K562 (cell line): ENCODE results near the gene PHF20. TPM values are rescaled to one million over a fixed set of nuclear protein-coding genes. Genes with fewer than 3 reads are reported as not detected.

Experiments used
- ATAC-seq: fragments of 200-7000 bp; cut with Tn5 transposase; 3 replicates; pipeline ENCODE4 v1.9.1; 2020; ENCODE audit warnings: moderate library complexity
- BruUV-seq: library from RNA; stranded (reverse); fragments of 400-500 nt; replicated peaks from 2 replicates; lab custom pipeline; 2021; lab: Mats Ljungman, UMichigan
- CTCF ChIA-PET: fragments of 300-600 bp; formaldehyde crosslinking; extraction: SDS; loops from one replicate; lab custom pipeline; 2021; ENCODE audit warnings: low intra/inter-chr PET ratio; lab: Yijun Ruan, JAX
- POLR2A ChIA-PET: fragments of 300-600, 350-650 bp; sonication (Branson Sonifier 250); formaldehyde crosslinking; extraction: SDS; loops from one replicate; lab custom pipeline; 2021; ENCODE audit warnings: antibody characterized with exemption, inconsistent platforms; lab: Yijun Ruan, JAX
- DNase-seq, 4 experiments: peaks; one replicate each; pipeline versions ENCODE4 v3.0.0 to v3.0.0-alpha.2; 2011 to 2018; ENCODE audit warnings: low spot score in 3 of 4, mixed read lengths in 3 of 4; ENCODE audit errors: extremely low read depth in 1 of 4
- FAIRE-seq: peaks from 2 replicates; lab custom pipeline; 2011; peaks lifted over from hg19 to GRCh38; lab: Jason Lieb, UNC
- H2AFZ ChIP-seq: 2 replicates; pipeline ENCODE4 v1.6.0; 2011; ENCODE audit warnings: low read depth, low read length, control low read depth, inconsistent platforms
- H3K27ac ChIP-seq: fragments of 200-600 bp; 3 replicates; pipeline ENCODE4 v1.8.0; 2011; ENCODE audit warnings: low read depth, mild to moderate bottlenecking, control low read depth, inconsistent platforms, low read length, moderate library complexity, mixed read lengths; ENCODE audit errors: extremely low read depth
- H3K27me3 ChIP-seq, 2 experiments: fragments of 300-600 bp in 1 of 2; 2 replicates in 1 of 2; 3 replicates in 1 of 2; pipeline versions ENCODE4 v1.6.0 to v1.8.0; 2011; ENCODE audit warnings: inconsistent platforms in 2 of 2, low read length in 2 of 2, mild to moderate bottlenecking in 1 of 2, mixed read lengths in 1 of 2, moderate library complexity in 1 of 2; ENCODE audit not compliant: control insufficient read depth in 2 of 2, insufficient read depth in 2 of 2
- H3K36me3 ChIP-seq: fragments of 300-600 bp; 3 replicates; pipeline ENCODE4 v1.8.0; 2011; ENCODE audit warnings: mild to moderate bottlenecking, low read length, inconsistent platforms; ENCODE audit not compliant: control insufficient read depth, insufficient read depth
- H3K4me1 ChIP-seq, 2 experiments: fragments of 200-600 bp in 1 of 2; replicated peaks in 1 of 2; 2 replicates in 1 of 2; 3 replicates in 1 of 2; pipeline versions ENCODE4 v1.5.1 to v1.8.0; 2011; ENCODE audit warnings: inconsistent platforms in 2 of 2, low read length in 2 of 2, mild to moderate bottlenecking in 1 of 2, mixed read lengths in 1 of 2, moderate library complexity in 1 of 2; ENCODE audit not compliant: control insufficient read depth in 2 of 2, insufficient read depth in 2 of 2
- H3K4me2 ChIP-seq: 2 replicates; pipeline ENCODE4 v1.6.1; 2011; ENCODE audit warnings: low read length, control low read depth, inconsistent platforms, mixed read lengths; ENCODE audit not compliant: insufficient read depth
- H3K4me3 ChIP-seq: fragments of 200-600 bp; sonication (generic), shearing (Covaris generic); 2 replicates; pipeline ENCODE4 v1.5.1; 2016; ENCODE audit warnings: control low read depth, inconsistent platforms
- H3K79me2 ChIP-seq: fragments of 200-600 bp; 3 replicates; pipeline ENCODE4 v1.8.0; 2011; ENCODE audit warnings: low read length, inconsistent platforms; ENCODE audit not compliant: control insufficient read depth, insufficient read depth
- H3K9ac ChIP-seq, 2 experiments: 2 replicates each; pipeline versions ENCODE4 v1.6.0 to v1.6.1; 2011; ENCODE audit warnings: low read depth in 2 of 2, low read length in 2 of 2, control low read depth in 1 of 2, inconsistent platforms in 1 of 2, mild to moderate bottlenecking in 1 of 2, mixed read lengths in 1 of 2; ENCODE audit not compliant: insufficient read depth in 1 of 2
- H3K9me1 ChIP-seq: one replicate; pipeline ENCODE4 v1.6.0; 2011; ENCODE audit warnings: inconsistent platforms, mild to moderate bottlenecking, low read length, moderate library complexity; ENCODE audit not compliant: control insufficient read depth, insufficient read depth
- H3K9me3 ChIP-seq: replicated peaks from 2 replicates; pipeline ENCODE4 v1.5.1; 2011; ENCODE audit warnings: low read depth, low read length, inconsistent platforms; ENCODE audit not compliant: control insufficient read depth, insufficient read depth
- H4K20me1 ChIP-seq: replicated peaks from 2 replicates; pipeline ENCODE4 v1.6.1; 2011; ENCODE audit warnings: low read length, inconsistent platforms, mixed read lengths; ENCODE audit not compliant: control insufficient read depth, insufficient read depth
- DPF2 ChIP-seq: fragments of 450-650 bp; IDR thresholded peaks from 2 replicates; pipeline ENCODE4 v1.6.1; 2016
- E2F6 ChIP-seq, 2 experiments: IDR thresholded peaks; 2 replicates each; pipeline ENCODE4 v1.6.1; 2011; ENCODE audit warnings: borderline replicate concordance in 1 of 2, control low read depth in 1 of 2, low read depth in 1 of 2, low read length in 1 of 2, mild to moderate bottlenecking in 1 of 2, mixed read lengths in 1 of 2, moderate library complexity in 1 of 2; ENCODE audit not compliant: insufficient read depth in 1 of 2, insufficient read length in 1 of 2, poor library complexity in 1 of 2, severe bottlenecking in 1 of 2; ENCODE audit errors: extremely low read depth in 1 of 2
- GABPA ChIP-seq: fragments of 200-800 bp; sonication (Bioruptor generic); conservative IDR thresholded peaks from 2 replicates; pipeline ENCODE4 v1.6.1; 2016; ENCODE audit warnings: low read depth, missing genetic modification characterization, missing compliant biosample characterization
- HMG20A ChIP-seq: fragments of 450-650 bp; formaldehyde crosslinking; conservative IDR thresholded peaks from 2 replicates; pipeline ENCODE4 v1.4.0; 2020; ENCODE audit warnings: mild to moderate bottlenecking, mixed read lengths
- ID3 ChIP-seq, 2 experiments: fragments of 250-450 bp in 1 of 2; fragments of 450-650 bp in 1 of 2; sonication (Bioruptor Pico) in 1 of 2; IDR thresholded peaks; 2 replicates each; pipeline versions ENCODE4 v1.6.1 to v1.8.0; 2016 to 2021; ENCODE audit warnings: mild to moderate bottlenecking in 2 of 2, moderate library complexity in 2 of 2, missing compliant biosample characterization in 1 of 2, missing genetic modification characterization in 1 of 2
- PCBP2 ChIP-seq: fragments of 200-400 bp; formaldehyde crosslinking; IDR thresholded peaks from 2 replicates; pipeline ENCODE4 v1.6.1; 2018; ENCODE audit warnings: low read length, low read depth, mild to moderate bottlenecking, moderate library complexity; ENCODE audit not compliant: poor library complexity, severe bottlenecking
- PRMT5 ChIP-seq: sonication (generic); formaldehyde crosslinking; IDR thresholded peaks from 2 replicates; pipeline ENCODE4 v1.5.0; 2020; ENCODE audit warnings: missing genetic modification reagents
- PYGO2 ChIP-seq: fragments of 450-650 bp; IDR thresholded peaks from 2 replicates; pipeline ENCODE4 v1.6.1; 2016; ENCODE audit warnings: mild to moderate bottlenecking, missing genetic modification characterization, moderate library complexity, missing compliant biosample characterization
- RUNX1 ChIP-seq: sonication (generic); IDR thresholded peaks from 2 replicates; pipeline ENCODE4 v1.6.1; 2016; ENCODE audit warnings: antibody characterized with exemption, low read depth
- VEZF1 ChIP-seq: fragments of 200-800 bp; sonication (Bioruptor generic); IDR thresholded peaks from 2 replicates; pipeline ENCODE4 v1.6.1; 2017; ENCODE audit warnings: missing genetic modification characterization, missing compliant biosample characterization
- ZNF347 ChIP-seq: fragments of 450-650 bp; formaldehyde crosslinking; IDR thresholded peaks from 2 replicates; pipeline ENCODE4 v1.4.0; 2020; ENCODE audit warnings: low read depth, mild to moderate bottlenecking, moderate library complexity
- ZNF518B ChIP-seq: fragments of 250-450 bp; sonication (Bioruptor Pico); IDR thresholded peaks from 2 replicates; pipeline ENCODE4 v1.5.0; 2021; ENCODE audit warnings: mild to moderate bottlenecking, moderate library complexity
- ZZZ3 ChIP-seq: fragments of 450-650 bp; IDR thresholded peaks from 2 replicates; pipeline ENCODE4 v1.6.1; 2016; ENCODE audit warnings: antibody characterized with exemption, mild to moderate bottlenecking, moderate library complexity
- WGBS: fragments of 100-300 bp; shearing (Covaris generic); methylation state at CpG from one replicate; pipeline ENCODE4 v1.1.6; 2016; ENCODE audit warnings: low coverage, mixed read lengths; ENCODE audit not compliant: insufficient coverage; ENCODE audit errors: missing lambda C conversion rate; 5-methylcytosine and 5-hydroxymethylcytosine counted together
- in situ Hi-C: fragments of 300-500 bp; cut with MboI; formaldehyde crosslinking; loops from 4 replicates; pipeline ENCODE4 v1.15.0; 2018; ENCODE audit warnings: inconsistent platforms, mixed read lengths
- intact Hi-C: fragments of 100-400 bp; cut with micrococcal nuclease; formaldehyde crosslinking; loops from 2 replicates; pipeline ENCODE4 v1.14.2; 2022
- polyA plus RNA-seq, 8 experiments: library from polyadenylated mRNA; depleted of rRNA in 4 of 8; stranded (reverse) in 5 of 8; unstranded in 3 of 8; fragments of >200 nt; fragmentation: Nextera tagmentation in 2 of 8; fragmentation: Illumina TruSeq in 1 of 8; extraction: Ambion mirVana in 2 of 8; extraction: Trizol in 1 of 8; gene quantifications; 2 replicates each; pipeline versions ENCODE4 v1.2.1 to v1.2.3, GENCODE V29; 2011 to 2014; ENCODE audit warnings: inconsistent platforms in 1 of 8, missing spikeins in 1 of 8
- total RNA-seq, 7 experiments: library from RNA; depleted of rRNA in 6 of 7; stranded (reverse); fragments of >200 nt in 6 of 7; fragmentation: Illumina TruSeq in 2 of 7; extraction: Trizol in 2 of 7; gene quantifications; 2 replicates each; pipeline versions ENCODE4 v1.2.1 to v1.2.3, GENCODE V29; 2011 to 2021; ENCODE audit warnings: low replicate concordance in 1 of 7

Gene PHF20
- total and polyA plus RNA-seq, 9 of the 15 experiments (the other 6 are each of a cell fraction or from before 2014, with no cell fraction given): 49.9 to 196 (median 70.7) TPM

GRCh38 chr20:35941620-35942019, 169.8 kb downstream of the PHF20 start:
- peaks cover 4% of the 10 kb centered on the region for H3K9me1 ChIP-seq
- H4K20me1 ChIP-seq: no peaks in the 10 kb centered on the region
- H3K36me3 ChIP-seq: peaks cover 43% of the 10 kb centered on the region
- ChIA-PET POLR2A (interaction anchor here (1.9 to 5.2 kb wide), 2 partner anchors 12 to 14 kb away, joined by 8 to 43 read pairs; partner anchors contain the start of gene SCAND1), CTCF (no interaction called here)
- no TSS peak for BruUV-seq
- DNase-seq (no peak), FAIRE-seq (no peak), ATAC-seq (no peak)
- H3K9ac ChIP-seq: no peak overlapping the region
- H3K79me2 ChIP-seq: no peaks in the 10 kb centered on the region
- 70% methylated on average over 2 of the region's 2 CpGs for WGBS
- no peak overlapping the region for H3K27ac ChIP-seq
- H3K27me3 ChIP-seq: no peaks in the 10 kb centered on the region
- in situ Hi-C loops (no loop called here), intact Hi-C loops (no loop called here)
- no peak overlapping the region for H3K4me2 ChIP-seq
- no peaks in the 10 kb centered on the region for H3K9me3 ChIP-seq
- no peak overlapping the region for H3K4me3 ChIP-seq
- H2AFZ ChIP-seq: no peak overlapping the region
- no peaks in the 10 kb centered on the region for H3K4me1 ChIP-seq
- TF ChIP-seq PCBP2: no peak
- no peak for TF ChIP-seq GABPA (tag)
- no peak for TF ChIP-seq ZZZ3
- no peak for TF ChIP-seq ZNF347
- no peak for TF ChIP-seq ID3 (CRISPR knock-in tag; IDR thresholded peaks at IDR 0.05)
- TF ChIP-seq ID3 (tag; IDR thresholded peaks at IDR 0.05): no peak
- no peak for TF ChIP-seq HMG20A
- TF ChIP-seq E2F6 (IDR thresholded peaks at IDR 0.05; ENCODE audit: borderline replicate concordance in 1 of 2, extremely low read depth in 1 of 2, insufficient read depth in 1 of 2, insufficient read length in 1 of 2, low read depth in 1 of 2, low read length in 1 of 2, poor library complexity in 1 of 2, severe bottlenecking in 1 of 2): no peak
- TF ChIP-seq VEZF1 (CRISPR knock-in tag): no peak
- TF ChIP-seq ZNF518B (CRISPR knock-in tag): no peak
- no peak for TF ChIP-seq RUNX1
- no peak for TF ChIP-seq DPF2
- no peak for TF ChIP-seq PYGO2 (tag)
- TF ChIP-seq PRMT5 (CRISPR knock-in tag): no peak
